SK-N-MC (cell line): ENCODE results near the gene PLCB3.

ENCODE experiments used
- EZH2 ChIP-seq: fragments of 200-600 bp; sonication (generic); IDR thresholded peaks from one replicate; pipeline ENCODE4 v1.6.1; 2017; ENCODE audit warnings: antibody characterized with exemption
- FOXP2 ChIP-seq: optimal IDR thresholded peaks from 2 replicates; pipeline ENCODE3; 2011; ENCODE audit warnings: mild to moderate bottlenecking, moderate library complexity; ENCODE audit not compliant: insufficient read depth; ENCODE audit errors: extremely low read length, control extremely low read depth
- POLR2AphosphoS5 ChIP-seq: IDR thresholded peaks from 2 replicates; pipeline ENCODE4 v1.6.1; 2012; ENCODE audit warnings: mild to moderate bottlenecking, low read depth, low read length, borderline replicate concordance

DNA sequence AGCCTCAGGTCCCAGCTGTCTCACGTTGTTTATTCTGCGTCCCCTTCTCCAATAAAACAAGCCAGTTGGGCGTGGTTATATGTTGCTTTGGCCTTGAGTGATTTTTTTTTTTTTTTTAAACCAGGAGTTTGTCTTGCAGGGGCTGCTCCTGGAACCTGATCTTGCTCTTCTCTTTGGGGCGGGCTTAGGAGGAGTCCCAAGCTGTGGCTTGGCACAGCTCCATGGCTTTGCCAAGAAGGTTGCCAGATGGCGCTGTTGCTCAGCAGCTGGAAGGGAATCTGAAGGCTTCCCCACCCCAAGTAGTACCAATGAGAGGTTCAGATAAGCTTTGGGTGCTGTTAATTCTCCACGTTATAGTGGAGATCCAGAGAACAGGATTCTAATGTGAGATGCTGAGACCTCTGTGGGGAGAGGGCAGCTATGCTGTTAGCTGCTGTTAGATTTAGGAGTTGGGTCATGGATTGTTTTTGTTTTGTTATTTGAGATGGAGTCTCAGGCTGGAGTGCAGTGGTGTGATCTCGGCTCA, 46.8 kb upstream of the PLCB3 start:
- peak; percentile 46 for TF ChIP-seq FOXP2
- no peak for TF ChIP-seq EZH2
- TF ChIP-seq POLR2AphosphoS5 = peak; percentile 43; the same call in 1 of the 2 replicates
